GM18858 (cell line): Measurements from ENCODE around the gene ATG9A.

Experiments used
- ATAC-seq: cut with Tn5 transposase; IDR thresholded peaks from one replicate; pipeline ENCODE4 v1.9.1; 2021; ENCODE audit not compliant: unreplicated experiment

Gene ATG9A

DNA sequence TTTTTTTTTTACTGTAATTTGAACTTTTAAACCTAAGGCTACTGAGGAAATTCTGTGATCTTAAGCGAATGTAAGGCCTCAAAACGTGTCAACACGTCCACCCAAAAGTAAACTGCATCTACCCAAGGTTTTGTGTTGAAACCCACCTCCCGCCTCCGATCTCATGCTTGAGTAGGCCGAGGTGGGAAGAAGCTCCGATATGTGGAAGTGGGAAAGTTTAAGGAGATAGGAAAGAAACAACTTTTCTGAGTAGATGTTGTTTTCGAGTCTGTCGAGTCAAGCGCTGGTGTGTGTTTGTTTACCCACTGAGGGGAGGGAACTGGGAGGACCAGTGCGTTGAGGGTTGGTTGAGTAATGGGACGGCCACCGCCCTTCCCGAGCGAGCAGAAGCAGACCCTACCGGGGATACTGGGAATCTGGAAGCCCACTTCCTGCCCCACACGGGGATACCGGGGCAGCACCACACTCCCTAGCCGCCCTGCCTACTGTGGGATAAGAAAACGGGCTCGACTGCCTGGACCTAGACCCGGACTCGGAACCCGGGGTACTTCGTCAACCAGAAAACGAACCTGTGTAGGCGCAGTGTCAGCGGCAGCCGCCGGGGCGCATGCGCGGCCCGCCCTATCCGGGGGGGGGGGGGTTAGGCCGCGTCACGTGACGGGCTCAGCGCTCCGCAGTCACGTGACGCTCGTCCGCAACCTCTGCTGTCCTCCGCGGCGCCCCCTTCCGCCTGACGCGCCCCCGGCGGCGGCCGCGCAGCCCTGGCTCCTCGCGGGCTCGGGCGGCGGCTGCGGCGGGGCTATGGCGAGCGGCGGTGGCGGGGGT is 51.7 kb downstream of the ATG9A start, which contains the start of gene RETREG2:
RETREG2 (plus strand) TSS at position 724 of the 825 bp plus-strand sequence; CDS start at position 802, 78 bp downstream.
- peak; percentile 25 for ATAC-seq

DNA sequence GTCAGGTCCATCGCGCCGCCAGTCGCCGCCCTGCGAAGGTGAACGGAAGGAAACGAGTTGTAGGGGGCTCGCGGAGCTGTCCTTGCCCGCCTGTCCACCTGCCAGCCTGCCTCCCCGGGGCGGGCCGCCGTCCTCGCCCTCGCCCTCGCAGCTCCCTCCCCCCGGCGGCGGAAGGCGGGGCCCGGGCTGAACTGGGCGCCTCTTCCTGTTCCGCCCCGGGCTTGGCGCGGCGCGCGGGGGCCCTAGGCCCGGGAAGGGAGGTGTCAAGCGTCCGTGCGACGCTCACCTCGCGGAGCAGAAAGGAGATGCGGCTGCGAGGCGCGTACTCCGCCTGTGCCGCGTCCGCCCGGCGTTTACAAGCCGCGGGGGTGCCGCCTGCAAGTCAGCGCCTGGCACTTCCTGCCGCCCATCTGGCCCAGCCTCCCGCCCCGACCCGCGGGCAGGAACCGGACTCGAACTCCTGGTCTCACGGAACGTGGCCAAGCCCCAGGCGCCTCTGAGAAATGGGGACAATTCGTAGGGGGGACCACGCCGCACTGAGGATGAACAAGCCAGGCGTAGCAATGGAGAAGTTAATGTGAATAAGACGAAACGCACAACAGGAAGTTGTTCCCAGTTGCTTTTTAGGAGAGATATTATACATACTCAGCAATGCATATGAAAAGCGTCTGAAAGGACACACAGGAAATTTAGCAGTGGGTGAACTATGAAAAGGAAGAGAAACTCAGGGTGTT is 52.5 kb downstream of the ATG9A start, which contains the start of gene CNPPD1:
CNPPD1 (minus strand) TSS at position 108 of the 734 bp plus-strand sequence; CDS start at position 11, 97 bp downstream.
- ATAC-seq: peak; percentile 47

DNA sequence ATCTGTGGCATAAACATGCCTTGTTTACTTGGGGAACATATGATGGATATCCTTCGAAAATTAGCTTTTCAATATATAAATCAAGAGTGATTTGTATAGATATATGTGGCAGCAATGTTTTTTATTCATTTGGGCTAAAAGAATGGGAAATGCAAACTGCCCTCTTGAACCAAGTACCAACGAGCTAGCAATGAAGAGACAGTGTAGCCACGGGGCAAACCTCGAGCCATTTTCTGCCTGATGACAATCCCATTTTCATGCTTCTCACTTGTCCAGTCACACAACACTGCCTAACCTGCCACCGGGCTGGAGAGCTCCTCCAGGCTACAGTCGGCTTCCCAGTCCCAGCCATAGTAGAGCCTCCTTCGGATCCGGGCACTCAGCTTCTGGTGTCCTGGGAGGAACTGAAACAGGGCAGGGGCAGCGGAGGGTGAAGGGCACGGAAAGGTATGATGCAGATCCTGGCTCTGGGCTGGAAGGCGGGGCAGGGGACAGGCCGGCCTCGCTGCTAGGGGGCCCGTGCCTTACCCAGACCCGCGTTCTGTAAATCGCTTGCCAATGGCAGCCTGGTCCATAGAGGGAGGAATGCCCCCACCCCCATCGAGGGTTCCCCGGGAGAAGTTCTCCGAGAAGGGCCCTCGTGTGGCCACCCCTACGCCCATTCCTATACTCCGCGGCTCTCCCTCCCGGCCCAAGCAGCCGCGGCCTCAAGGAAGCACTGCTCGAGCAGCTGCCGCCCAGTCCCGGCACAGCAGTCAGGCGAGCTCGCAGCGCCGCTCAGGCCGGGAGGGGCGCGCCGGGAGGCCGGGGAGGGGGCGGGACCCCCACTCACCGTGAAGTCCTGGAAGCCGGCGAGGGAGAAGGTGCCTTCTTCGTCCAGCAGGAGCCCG is 53.3 kb downstream of the ATG9A start:
- peak; percentile 10 for ATAC-seq

DNA sequence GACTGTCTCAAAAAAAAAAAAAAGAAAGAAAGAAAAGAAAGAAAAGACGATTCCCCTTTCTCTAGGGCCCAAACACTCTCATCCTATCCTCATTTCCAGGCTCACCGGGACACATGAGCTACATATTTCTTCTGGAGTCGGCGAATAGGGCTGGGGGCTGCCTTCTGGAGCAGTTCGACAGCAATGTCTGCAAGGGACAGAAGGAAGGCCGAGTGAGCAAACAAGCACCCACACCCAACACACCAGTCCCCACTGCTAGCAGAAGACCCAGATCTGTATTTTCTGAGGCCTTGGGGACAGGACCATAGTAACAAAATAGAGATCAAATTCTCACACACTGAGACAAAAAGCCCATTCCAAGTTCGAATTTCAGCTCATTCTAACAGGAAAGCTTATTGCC is 54.0 kb downstream of the ATG9A start:
- no peak for ATAC-seq

DNA sequence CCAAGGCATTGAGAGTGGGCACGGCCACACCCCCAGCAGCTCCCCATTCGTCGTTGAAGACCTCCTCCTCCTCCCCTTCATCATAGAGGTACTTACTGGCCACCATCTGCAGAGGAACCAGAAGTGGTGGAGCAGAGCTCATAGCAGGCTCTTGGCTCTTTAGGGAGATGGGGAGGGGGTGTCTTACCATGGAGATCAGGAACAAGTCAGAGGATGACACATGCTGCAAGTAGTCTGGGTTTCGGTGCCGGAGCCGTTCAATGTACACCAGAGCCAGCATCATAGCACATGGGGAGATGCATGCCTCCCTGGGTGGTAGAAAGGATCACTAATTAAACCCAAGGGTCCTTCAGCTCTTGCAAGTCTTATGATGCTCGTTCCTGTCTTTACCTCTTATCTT is 54.6 kb downstream of the ATG9A start:
- no peak for ATAC-seq

DNA sequence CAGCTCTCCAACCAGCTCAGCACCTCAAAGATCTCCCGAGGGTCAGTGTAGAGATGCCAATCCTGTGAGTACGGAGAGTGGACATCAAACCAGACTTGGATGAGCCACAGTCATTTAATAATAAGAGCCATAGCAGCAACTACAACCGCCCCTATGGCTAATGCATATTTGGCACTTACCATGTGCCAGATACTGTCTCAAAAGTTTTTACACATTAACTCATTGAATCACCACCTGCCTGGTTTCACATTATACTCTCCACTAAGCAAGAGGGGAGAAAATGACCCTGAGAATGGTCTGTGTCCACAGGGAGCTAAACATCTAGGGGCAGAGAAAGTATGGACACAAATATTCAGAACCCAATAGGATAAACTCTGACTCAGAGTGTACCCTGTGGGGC is 55.3 kb downstream of the ATG9A start:
- no peak for ATAC-seq

DNA sequence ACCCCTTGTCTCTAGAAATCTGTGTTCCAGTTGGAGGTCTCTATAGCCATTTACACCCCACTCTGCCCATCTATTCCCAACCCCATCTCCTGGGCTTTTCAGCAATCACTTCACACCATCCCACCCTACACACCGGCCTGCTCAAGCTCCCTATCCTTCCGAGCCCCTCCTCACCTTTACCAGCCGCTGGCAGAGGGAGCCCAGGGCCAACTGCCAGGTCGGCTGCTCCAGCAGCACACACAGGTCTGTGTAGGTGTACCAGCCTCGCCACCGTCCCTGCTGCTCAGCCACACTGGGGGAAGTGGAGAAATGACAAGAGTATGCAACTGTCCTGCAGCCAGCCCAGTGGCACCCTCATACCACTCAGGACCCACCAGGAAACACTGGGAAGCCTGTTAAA is 56.3 kb downstream of the ATG9A start:
- no peak for ATAC-seq

DNA sequence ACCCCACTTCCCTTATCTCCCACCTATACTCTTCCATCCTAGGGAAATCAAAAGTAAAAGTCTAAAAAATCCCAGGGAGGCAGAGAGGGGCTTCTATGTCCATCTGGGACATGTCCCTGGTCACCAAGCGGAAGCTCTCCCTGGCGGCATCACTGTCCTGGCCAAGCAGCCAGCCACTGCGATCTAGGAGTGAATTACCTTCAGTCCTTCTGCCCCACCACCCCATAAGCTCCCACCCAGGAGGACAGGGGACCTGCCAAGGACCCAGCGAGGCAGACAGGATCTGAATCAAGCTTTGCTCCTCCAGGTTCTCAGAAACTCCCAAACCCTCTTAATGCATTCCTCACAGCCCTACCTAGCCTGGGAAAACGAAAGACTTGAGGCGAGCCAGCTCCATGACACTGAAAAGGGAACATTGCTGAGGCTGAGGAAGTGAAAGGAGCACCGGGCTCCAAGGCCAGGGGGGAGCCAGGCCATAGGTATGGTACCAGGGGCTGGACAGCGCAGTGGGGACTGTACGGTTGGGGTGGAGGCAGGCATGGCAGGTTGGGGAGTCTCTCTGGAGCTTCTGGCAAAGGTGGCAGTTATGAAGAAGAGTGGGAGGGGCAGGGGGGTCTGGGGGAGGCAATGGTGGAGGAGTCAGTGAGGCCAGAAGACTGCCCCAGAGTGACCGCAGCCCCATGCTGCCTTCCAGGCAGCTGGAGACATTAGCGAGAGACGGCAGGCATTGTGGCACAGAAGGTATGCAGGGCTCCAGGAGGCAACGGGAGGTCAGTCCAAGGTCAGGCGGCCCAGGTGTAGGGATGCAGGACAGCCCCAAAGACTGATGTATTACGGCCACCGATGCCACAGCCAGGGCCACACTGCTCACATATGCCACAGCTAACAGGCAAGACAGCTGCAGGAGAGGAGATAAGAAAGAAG is 56.9 kb downstream of the ATG9A start:
- no peak for ATAC-seq

DNA sequence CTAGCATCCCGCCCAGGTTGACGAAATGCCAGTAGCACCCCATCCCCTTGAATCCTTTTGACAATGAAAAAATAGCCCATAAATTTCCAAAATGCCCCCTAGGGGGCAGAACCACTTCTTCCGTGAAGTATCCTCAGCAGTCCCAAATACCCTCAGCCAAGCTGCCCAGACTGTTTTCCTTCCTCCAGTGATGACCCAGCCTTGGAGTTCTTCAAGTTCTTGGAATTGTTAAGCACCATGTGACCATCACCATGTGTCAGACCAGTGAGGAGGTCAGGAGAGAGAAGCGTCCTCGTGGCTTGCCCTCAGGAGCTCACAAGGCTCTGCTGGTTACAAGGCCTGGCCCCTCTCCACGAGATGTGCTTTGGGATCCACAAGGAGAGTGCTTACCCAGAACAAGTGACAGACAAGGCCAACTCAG is 58.2 kb downstream of the ATG9A start:
- ATAC-seq: no peak

DNA sequence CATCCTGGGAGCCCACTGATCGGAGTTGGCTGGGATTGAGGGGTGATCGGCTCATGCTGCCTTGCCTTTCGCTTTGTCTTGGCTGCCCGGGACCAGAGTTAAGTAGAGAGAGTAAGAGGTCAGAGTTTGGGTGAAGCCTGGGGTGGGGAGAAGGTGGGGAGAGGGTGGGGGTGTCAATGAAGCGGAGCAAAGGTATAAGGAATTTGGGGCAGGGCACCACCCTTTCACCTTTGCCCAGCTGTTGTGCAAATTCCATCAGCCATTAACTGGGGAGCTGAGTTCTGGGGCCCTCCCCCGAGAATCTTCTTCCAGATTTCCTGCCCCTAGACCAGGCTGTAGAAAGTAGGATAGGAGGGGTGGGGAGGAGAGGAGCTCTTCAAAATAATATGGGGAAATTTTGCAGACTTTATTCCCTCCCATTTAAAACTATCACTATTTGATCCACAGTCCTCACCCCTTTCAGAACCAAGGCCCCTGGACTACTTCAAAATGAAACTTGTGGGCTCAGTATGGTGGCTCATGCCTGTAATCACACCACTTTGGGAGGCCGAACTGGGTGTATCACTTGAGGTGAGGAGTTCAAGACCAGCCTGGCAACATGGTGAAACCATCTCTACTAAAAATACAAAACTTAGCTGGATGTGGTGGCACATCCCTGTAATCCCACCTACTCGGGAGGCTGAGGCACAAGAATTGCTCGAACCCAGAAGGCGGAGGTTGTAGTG is 59.3 kb downstream of the ATG9A start, which contains the start of gene SLC23A3:
SLC23A3 (minus strand) TSS at position 100 of the 725 bp plus-strand sequence; CDS start at position 55, 45 bp downstream.
- no peak for ATAC-seq
